ENCODE results near the gene CACNA1C.

CACNA1C gene

GRCh38 chr12:2234646-2235350 lies 182.0 kb downstream of the CACNA1C start:
- no peaks in the 10 kb centered on the region for H3K4me1 Mint-ChIP-seq
- H3K4me3 Mint-ChIP-seq, result no peak overlapping the region
- no peak for ATAC-seq (replicated peaks; ENCODE audit: extremely low read depth, poor library complexity, severe bottlenecking)
- DNase-seq (ENCODE audit: low spot score in 2 of 2), result no peak
- H3K27ac Mint-ChIP-seq (ENCODE audit: low read depth), result no peak overlapping the region
- H3K9me3 Mint-ChIP-seq, result no peaks in the 10 kb centered on the region
- H3K36me3 Mint-ChIP-seq (ENCODE audit: insufficient read depth), result no peaks in the 10 kb centered on the region
- peaks cover 53% of the 10 kb centered on the region for H3K27me3 Mint-ChIP-seq

GRCh38 chr12:2236506-2237294 lies 183.9 kb downstream of the CACNA1C start:
- DNase-seq (ENCODE audit: low spot score in 2 of 2) (no peak), ATAC-seq (replicated peaks; ENCODE audit: extremely low read depth, poor library complexity, severe bottlenecking) (no peak)
- Mint-ChIP-seq H3K4me3 (no peak overlapping the region), H3K4me1 (no peaks in the 10 kb centered on the region), H3K27me3 (peaks cover 66% of the 10 kb centered on the region), H3K36me3 (ENCODE audit: insufficient read depth) (no peaks in the 10 kb centered on the region), H3K27ac (ENCODE audit: low read depth) (no peak overlapping the region), H3K9me3 (no peaks in the 10 kb centered on the region)

GRCh38 chr12:2238111-2238510 lies 185.3 kb downstream of the CACNA1C start:
- Mint-ChIP-seq H3K4me1 (no peaks in the 10 kb centered on the region), H3K9me3 (no peaks in the 10 kb centered on the region), H3K27ac (ENCODE audit: low read depth) (no peak overlapping the region), H3K36me3 (ENCODE audit: insufficient read depth) (no peaks in the 10 kb centered on the region), H3K4me3 (no peak overlapping the region), H3K27me3 (peaks cover 69% of the 10 kb centered on the region)
- DNase-seq (ENCODE audit: low spot score in 2 of 2), result no peak
- ATAC-seq (replicated peaks; ENCODE audit: extremely low read depth, poor library complexity, severe bottlenecking), result no peak

DNA sequence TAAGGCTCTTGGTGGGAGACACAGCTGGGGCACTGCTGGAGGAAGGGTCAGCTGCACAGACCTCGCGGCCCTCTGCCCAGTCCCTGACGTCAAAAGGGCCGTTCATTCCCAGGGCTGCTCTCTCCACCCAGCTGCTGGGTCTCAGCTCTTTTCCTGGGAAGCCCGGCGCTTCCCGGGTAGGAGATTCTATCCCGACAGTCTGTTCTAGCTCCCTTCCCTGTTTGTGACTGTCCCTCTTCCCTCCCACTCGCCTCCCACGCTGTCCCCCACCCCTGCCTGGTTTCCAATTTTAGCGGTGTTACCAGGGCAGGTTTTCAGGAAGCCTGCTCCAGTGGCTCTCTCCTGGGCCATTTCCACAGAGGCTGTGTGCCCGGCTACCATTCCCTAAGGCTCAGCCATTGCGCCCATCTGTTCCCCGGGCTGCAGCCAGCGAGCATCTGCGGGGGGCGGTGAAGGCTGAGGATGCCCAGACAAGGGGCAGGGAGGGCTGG lies 186.6 kb downstream of the CACNA1C start:
- no peak for DNase-seq (ENCODE audit: low spot score in 2 of 2)

GRCh38 chr12:2240390-2240789 lies 187.6 kb downstream of the CACNA1C start:
- Mint-ChIP-seq H3K27ac (ENCODE audit: low read depth) (no peak overlapping the region), H3K36me3 (ENCODE audit: insufficient read depth) (no peaks in the 10 kb centered on the region), H3K9me3 (no peaks in the 10 kb centered on the region), H3K4me1 (no peaks in the 10 kb centered on the region), H3K4me3 (no peak overlapping the region), H3K27me3 (peaks cover 47% of the 10 kb centered on the region)
- ATAC-seq (replicated peaks; ENCODE audit: extremely low read depth, poor library complexity, severe bottlenecking) (no peak), DNase-seq (ENCODE audit: low spot score in 2 of 2) (no peak)

More for the DNA sequence above, 186.6 kb downstream of the CACNA1C start:
- Mint-ChIP-seq H3K27ac (ENCODE audit: low read depth) (no peak overlapping the region), H3K9me3 (no peaks in the 10 kb centered on the region), H3K27me3 (peaks cover 56% of the 10 kb centered on the region), H3K36me3 (ENCODE audit: insufficient read depth) (no peaks in the 10 kb centered on the region), H3K4me3 (no peak overlapping the region), H3K4me1 (no peaks in the 10 kb centered on the region)
- ATAC-seq (replicated peaks; ENCODE audit: extremely low read depth, poor library complexity, severe bottlenecking), result no peak

DNA sequence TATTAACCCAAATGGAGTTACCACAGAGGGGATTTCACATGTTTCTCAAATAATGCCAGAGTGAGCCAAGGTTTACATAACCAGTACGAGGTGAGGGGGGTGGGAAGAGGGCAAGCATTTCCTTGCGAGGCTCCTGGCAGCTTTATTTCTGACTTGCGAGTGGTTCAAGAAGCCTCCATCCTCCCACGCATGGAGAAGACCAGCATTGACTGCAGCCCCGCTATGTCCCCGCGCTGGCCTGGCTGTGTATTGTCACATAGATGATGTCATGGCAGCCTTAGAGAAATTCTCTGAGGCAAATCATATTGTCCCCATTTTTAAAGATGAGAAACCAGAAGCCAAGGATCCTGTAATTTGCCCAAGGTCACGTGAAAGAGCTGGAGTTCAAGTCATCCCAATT lies 188.2 kb downstream of the CACNA1C start:
- Mint-ChIP-seq H3K27ac (ENCODE audit: low read depth) (no peak overlapping the region), H3K9me3 (no peaks in the 10 kb centered on the region), H3K4me1 (no peaks in the 10 kb centered on the region), H3K36me3 (ENCODE audit: insufficient read depth) (no peaks in the 10 kb centered on the region), H3K27me3 (peaks cover 41% of the 10 kb centered on the region), H3K4me3 (no peak overlapping the region)
- ATAC-seq (replicated peaks; ENCODE audit: extremely low read depth, poor library complexity, severe bottlenecking), result no peak
- no peak for DNase-seq (ENCODE audit: low spot score in 2 of 2)

DNA sequence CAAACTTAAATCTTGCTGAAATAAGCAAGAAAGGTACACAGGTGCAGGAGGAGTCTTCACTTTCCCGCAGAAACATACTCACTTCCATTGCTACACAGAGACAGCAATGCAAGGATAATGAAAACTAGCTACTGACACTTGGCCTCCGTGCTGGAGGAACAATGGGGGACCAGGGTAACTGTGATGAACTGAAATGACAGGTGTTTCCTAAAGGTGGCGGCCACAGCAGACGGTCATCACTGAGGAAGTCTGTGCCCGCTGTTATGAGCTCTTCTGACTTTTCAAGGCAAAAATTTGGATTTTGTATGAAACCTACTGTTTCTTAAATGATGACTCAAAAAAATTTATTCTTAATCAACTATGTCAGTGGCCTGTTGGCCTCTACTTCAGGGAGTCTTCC lies 189.4 kb downstream of the CACNA1C start:
- Mint-ChIP-seq H3K36me3 (ENCODE audit: insufficient read depth) (no peaks in the 10 kb centered on the region), H3K27ac (ENCODE audit: low read depth) (no peak overlapping the region), H3K9me3 (no peaks in the 10 kb centered on the region), H3K27me3 (peaks cover 46% of the 10 kb centered on the region), H3K4me3 (no peak overlapping the region), H3K4me1 (no peaks in the 10 kb centered on the region)
- ATAC-seq (replicated peaks; ENCODE audit: extremely low read depth, poor library complexity, severe bottlenecking) (no peak), DNase-seq (ENCODE audit: low spot score in 2 of 2) (no peak)

DNA sequence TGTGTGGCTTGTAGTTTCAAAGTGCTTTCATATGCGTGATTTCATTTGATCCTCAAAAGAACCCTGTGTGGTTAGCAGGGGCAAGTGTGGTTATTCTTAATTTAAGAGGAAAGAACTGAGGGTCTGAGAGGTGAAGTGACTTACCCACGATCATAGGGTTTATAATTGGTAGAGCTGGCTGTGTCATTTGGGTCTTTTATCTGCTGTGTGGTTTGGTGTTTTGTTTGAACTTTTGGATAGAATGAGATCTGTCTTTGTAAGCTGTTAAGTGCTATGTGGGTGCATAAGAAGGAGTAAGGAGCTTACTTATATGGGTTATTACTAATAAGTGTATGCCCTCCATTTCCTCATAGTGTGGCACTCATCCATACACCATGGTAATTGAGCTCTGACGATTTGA lies 190.0 kb downstream of the CACNA1C start:
- Mint-ChIP-seq H3K4me3 (no peak overlapping the region), H3K27ac (ENCODE audit: low read depth) (no peak overlapping the region), H3K27me3 (peaks cover 52% of the 10 kb centered on the region), H3K36me3 (ENCODE audit: insufficient read depth) (no peaks in the 10 kb centered on the region), H3K9me3 (no peaks in the 10 kb centered on the region), H3K4me1 (no peaks in the 10 kb centered on the region)
- DNase-seq (ENCODE audit: low spot score in 2 of 2) (no peak), ATAC-seq (replicated peaks; ENCODE audit: extremely low read depth, poor library complexity, severe bottlenecking) (no peak)

DNA sequence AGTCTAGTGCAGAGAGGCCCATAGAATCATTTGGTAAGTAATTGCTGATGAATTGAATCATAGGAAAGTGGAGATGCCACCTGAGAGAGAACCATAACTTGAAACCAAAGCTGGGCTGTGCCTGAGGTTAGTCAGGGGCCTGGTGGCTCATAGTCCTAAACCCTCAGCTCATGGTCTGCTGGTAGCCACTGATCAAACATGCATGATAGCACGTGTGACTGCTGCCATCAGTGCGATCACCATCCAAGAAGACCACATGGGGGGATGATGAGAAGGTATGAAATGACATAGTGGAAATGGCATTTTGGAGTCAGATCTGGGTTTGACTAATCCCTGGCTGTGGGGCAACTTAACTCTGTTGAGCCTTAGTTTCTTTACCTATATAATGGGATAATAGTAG lies 190.5 kb downstream of the CACNA1C start:
- H3K4me3 Mint-ChIP-seq, result no peak overlapping the region
- ATAC-seq (replicated peaks; ENCODE audit: extremely low read depth, poor library complexity, severe bottlenecking), result no peak
- peaks cover 53% of the 10 kb centered on the region for H3K27me3 Mint-ChIP-seq

GRCh38 chr12:2244013-2244861 lies 191.4 kb downstream of the CACNA1C start:
- H3K4me1 Mint-ChIP-seq, result no peaks in the 10 kb centered on the region
- H3K4me3 Mint-ChIP-seq, result no peak overlapping the region
- ATAC-seq (replicated peaks; ENCODE audit: extremely low read depth, poor library complexity, severe bottlenecking), result no peak

More for the DNA sequence above, 190.5 kb downstream of the CACNA1C start:
- no peak overlapping the region for H3K27ac Mint-ChIP-seq (ENCODE audit: low read depth)
- H3K4me1 Mint-ChIP-seq, result no peaks in the 10 kb centered on the region
- DNase-seq (ENCODE audit: low spot score in 2 of 2), result no peak
- no peaks in the 10 kb centered on the region for H3K9me3 Mint-ChIP-seq
- peaks cover under 1% of the 10 kb centered on the region for H3K36me3 Mint-ChIP-seq (ENCODE audit: insufficient read depth)

DNA sequence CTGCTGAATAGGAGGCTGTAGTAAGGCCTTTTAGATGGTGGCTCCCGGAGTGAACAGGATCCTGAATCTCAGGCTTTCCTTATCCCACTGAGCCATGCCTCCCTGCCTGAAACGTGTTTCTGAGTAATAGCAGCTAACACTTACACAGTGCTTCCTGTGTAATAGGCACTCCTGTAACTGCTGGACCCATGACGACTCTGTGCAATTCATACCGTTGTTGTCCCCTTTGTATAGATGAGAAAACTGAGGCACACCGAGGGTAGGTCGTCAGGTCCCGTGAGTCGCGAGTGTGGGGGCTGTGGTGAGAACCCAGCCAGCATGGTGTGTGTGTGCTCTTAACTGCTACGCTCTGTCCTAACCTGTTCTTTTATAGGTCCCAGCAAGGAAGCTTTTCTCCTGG lies 193.6 kb downstream of the CACNA1C start:
- DNase-seq (ENCODE audit: low spot score in 2 of 2) (no peak), ATAC-seq (replicated peaks; ENCODE audit: extremely low read depth, poor library complexity, severe bottlenecking) (no peak)
- peaks cover 49% of the 10 kb centered on the region for H3K27me3 Mint-ChIP-seq
- no peak overlapping the region for H3K27ac Mint-ChIP-seq (ENCODE audit: low read depth)
- H3K9me3 Mint-ChIP-seq, result no peaks in the 10 kb centered on the region
- no peak overlapping the region for H3K4me3 Mint-ChIP-seq
- peaks cover 1% of the 10 kb centered on the region for H3K36me3 Mint-ChIP-seq (ENCODE audit: insufficient read depth)
- no peaks in the 10 kb centered on the region for H3K4me1 Mint-ChIP-seq

More at GRCh38 chr12:2244013-2244861, 191.4 kb downstream of the CACNA1C start:
- Mint-ChIP-seq H3K36me3 (ENCODE audit: insufficient read depth) (peaks cover 1% of the 10 kb centered on the region), H3K27ac (ENCODE audit: low read depth) (no peak overlapping the region), H3K9me3 (no peaks in the 10 kb centered on the region), H3K27me3 (peaks cover 46% of the 10 kb centered on the region)
- DNase-seq (ENCODE audit: low spot score in 2 of 2), result no peak

DNA sequence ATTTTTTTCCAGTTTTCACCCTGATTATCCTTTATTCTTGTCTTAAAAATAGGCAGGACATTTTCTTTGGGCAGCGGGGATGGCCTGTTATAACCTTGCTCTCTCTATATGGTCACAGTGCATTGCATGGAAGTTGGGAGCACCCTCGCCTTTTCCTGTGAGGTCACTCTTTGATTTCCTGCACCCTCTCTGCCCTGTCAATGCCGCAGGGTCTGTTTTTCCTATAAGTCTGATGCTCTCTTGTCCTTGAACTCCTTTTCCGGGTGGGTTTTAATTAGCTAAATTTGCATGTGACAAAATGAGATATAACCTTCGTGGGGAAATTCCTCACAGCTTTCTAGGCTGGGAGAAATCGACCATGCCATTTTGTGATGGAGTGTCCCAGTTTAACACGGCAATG lies 194.3 kb downstream of the CACNA1C start:
- no peaks in the 10 kb centered on the region for H3K9me3 Mint-ChIP-seq
- no peak overlapping the region for H3K4me3 Mint-ChIP-seq
- ATAC-seq (replicated peaks; ENCODE audit: extremely low read depth, poor library complexity, severe bottlenecking), result no peak
- no peak overlapping the region for H3K27ac Mint-ChIP-seq (ENCODE audit: low read depth)
- peaks cover 50% of the 10 kb centered on the region for H3K27me3 Mint-ChIP-seq
- peaks cover 1% of the 10 kb centered on the region for H3K36me3 Mint-ChIP-seq (ENCODE audit: insufficient read depth)
- no peaks in the 10 kb centered on the region for H3K4me1 Mint-ChIP-seq
- no peak for DNase-seq (ENCODE audit: low spot score in 2 of 2)
